ENCODE measurements around the gene MYOF.
"Not testable (repeated sequence)": the region's sequence is repeated elsewhere in the genome, so short reads cannot be mapped to it uniquely, and the experiment has no call there.

MYOF gene

DNA sequence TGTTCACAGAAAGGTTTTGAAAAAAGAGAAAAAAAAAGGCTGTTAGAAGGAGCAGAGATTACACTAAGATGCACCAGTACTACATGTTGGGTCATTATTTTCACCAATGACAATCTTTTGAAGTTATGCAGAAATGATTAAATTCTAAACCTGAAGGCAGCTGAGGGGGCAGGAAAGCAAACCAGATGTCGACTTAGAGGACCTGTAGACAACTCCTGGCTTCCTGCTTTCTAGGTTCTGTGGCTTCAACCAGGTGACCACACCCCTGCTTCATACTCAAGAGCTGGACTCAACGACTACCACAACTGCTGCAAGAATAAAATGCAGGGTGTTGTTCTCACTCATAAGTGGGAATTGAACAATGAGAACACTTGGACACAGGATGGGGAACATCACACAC lies 30.0 kb downstream of the MYOF start:
- DNase-seq (ENCODE audit: low read depth): no peak
- peaks cover 22% of the 10 kb centered on the region for H3K4me1 ChIP-seq (ENCODE audit: control insufficient read depth, insufficient read depth, low read length)
- no peak overlapping the region for H3K9ac ChIP-seq (ENCODE audit: low read length)
- no peaks in the 10 kb centered on the region for H3K27me3 ChIP-seq (replicated peaks; ENCODE audit: control insufficient read depth, insufficient read depth, low read length)
- H3K36me3 ChIP-seq (ENCODE audit: control insufficient read depth, insufficient read depth, low read length, severe bottlenecking): peaks cover 76% of the 10 kb centered on the region
- no peak overlapping the region for H3K4me3 ChIP-seq (ENCODE audit: low read length)
- no peaks in the 10 kb centered on the region for H3K9me3 ChIP-seq (ENCODE audit: control insufficient read depth, low read length)

- H3K9ac ChIP-seq (ENCODE audit: low read length): no peak overlapping the region
- H3K4me1 ChIP-seq (ENCODE audit: control insufficient read depth, insufficient read depth, low read length): peaks cover 15% of the 10 kb centered on the region
- H3K4me3 ChIP-seq (ENCODE audit: low read length): no peak overlapping the region
- H3K36me3 ChIP-seq (ENCODE audit: control insufficient read depth, insufficient read depth, low read length, severe bottlenecking): peaks cover 77% of the 10 kb centered on the region
- DNase-seq (ENCODE audit: low read depth): no peak
- no peaks in the 10 kb centered on the region for H3K27me3 ChIP-seq (replicated peaks; ENCODE audit: control insufficient read depth, insufficient read depth, low read length)
- H3K9me3 ChIP-seq (ENCODE audit: control insufficient read depth, low read length): no peaks in the 10 kb centered on the region
These were observed 30.7 kb downstream of the MYOF start for GRCh38 chr10:93451244-93451947.

- Histone ChIP-seq H3K4me3 (ENCODE audit: low read length) (no peak overlapping the region), H3K36me3 (ENCODE audit: control insufficient read depth, insufficient read depth, low read length, severe bottlenecking) (peaks cover 75% of the 10 kb centered on the region), H3K9me3 (ENCODE audit: control insufficient read depth, low read length) (no peaks in the 10 kb centered on the region), H3K27me3 (replicated peaks; ENCODE audit: control insufficient read depth, insufficient read depth, low read length) (no peaks in the 10 kb centered on the region), H3K9ac (ENCODE audit: low read length) (no peak overlapping the region), H3K4me1 (ENCODE audit: control insufficient read depth, insufficient read depth, low read length) (peaks cover 18% of the 10 kb centered on the region)
- no peak for DNase-seq (ENCODE audit: low read depth)
These were observed 34.2 kb downstream of the MYOF start for GRCh38 chr10:93447970-93448369.

GRCh38 chr10:93447019-93447418 lies 35.1 kb downstream of the MYOF start:
- Histone ChIP-seq H3K9me3 (ENCODE audit: control insufficient read depth, low read length) (no peaks in the 10 kb centered on the region), H3K9ac (ENCODE audit: low read length) (no peak overlapping the region), H3K4me1 (ENCODE audit: control insufficient read depth, insufficient read depth, low read length) (peaks cover 26% of the 10 kb centered on the region), H3K27me3 (replicated peaks; ENCODE audit: control insufficient read depth, insufficient read depth, low read length) (no peaks in the 10 kb centered on the region), H3K4me3 (ENCODE audit: low read length) (no peak overlapping the region), H3K36me3 (ENCODE audit: control insufficient read depth, insufficient read depth, low read length, severe bottlenecking) (peaks cover 74% of the 10 kb centered on the region)
- DNase-seq (ENCODE audit: low read depth): no peak

GRCh38 chr10:93445978-93446720 lies 36.0 kb downstream of the MYOF start:
- Histone ChIP-seq H3K4me1 (ENCODE audit: control insufficient read depth, insufficient read depth, low read length) (peaks cover 34% of the 10 kb centered on the region), H3K36me3 (ENCODE audit: control insufficient read depth, insufficient read depth, low read length, severe bottlenecking) (peaks cover 65% of the 10 kb centered on the region), H3K27me3 (replicated peaks; ENCODE audit: control insufficient read depth, insufficient read depth, low read length) (no peaks in the 10 kb centered on the region), H3K9me3 (ENCODE audit: control insufficient read depth, low read length) (no peaks in the 10 kb centered on the region), H3K4me3 (ENCODE audit: low read length) (no peak overlapping the region), H3K9ac (ENCODE audit: low read length) (peak overlapping the region; percentile 53)
- no peak for DNase-seq (ENCODE audit: low read depth)

DNA sequence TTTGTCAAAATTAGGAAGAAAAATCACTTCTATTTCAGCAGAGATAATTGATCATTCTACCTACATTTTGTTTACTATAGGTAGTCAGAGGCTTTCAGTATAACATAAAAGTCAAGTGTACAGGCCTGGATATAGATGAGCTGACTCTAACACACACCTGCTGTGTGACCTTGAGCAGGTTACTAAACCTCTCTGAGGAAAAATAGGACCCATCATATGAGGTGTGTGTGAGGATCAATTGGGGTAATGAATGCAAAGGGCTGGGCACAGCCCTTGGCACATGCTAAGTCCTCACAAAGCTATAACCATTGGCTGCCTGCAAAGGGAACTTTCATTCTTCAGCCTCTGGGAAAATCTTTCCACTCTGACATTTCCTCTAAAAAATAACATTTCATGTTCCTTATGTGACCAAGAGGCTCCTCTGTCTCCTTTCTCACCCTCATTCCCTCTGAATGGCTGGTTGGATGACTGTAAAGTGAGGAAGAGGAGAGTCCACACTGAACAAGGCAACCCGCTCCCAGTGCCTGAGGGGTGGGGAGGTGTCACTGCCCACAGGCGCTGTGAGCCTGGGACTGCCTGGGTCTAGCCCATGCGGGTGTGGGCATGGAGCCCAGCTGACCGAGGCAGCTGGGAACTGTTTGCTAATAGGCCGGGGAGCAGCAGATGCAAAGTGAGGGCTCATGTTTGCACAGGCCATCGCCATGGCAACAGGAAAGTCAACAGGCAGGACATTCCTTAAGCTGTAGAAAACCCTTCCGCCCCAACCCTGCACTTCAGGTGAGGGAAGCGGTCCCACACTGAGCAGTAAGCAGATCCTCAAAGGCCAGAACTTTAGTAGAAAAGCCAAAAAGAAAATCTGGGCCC lies 36.8 kb downstream of the MYOF start:
- peak; percentile 98 for DNase-seq (ENCODE audit: low read depth)
- Histone ChIP-seq H3K4me3 (ENCODE audit: low read length) (peak overlapping the region; percentile 22), H3K36me3 (ENCODE audit: control insufficient read depth, insufficient read depth, low read length, severe bottlenecking) (peaks cover 57% of the 10 kb centered on the region), H3K27me3 (replicated peaks; ENCODE audit: control insufficient read depth, insufficient read depth, low read length) (no peaks in the 10 kb centered on the region), H3K9me3 (ENCODE audit: control insufficient read depth, low read length) (no peaks in the 10 kb centered on the region), H3K4me1 (ENCODE audit: control insufficient read depth, insufficient read depth, low read length) (peaks cover 43% of the 10 kb centered on the region), H3K9ac (ENCODE audit: low read length) (peak overlapping the region; percentile 53)

DNA sequence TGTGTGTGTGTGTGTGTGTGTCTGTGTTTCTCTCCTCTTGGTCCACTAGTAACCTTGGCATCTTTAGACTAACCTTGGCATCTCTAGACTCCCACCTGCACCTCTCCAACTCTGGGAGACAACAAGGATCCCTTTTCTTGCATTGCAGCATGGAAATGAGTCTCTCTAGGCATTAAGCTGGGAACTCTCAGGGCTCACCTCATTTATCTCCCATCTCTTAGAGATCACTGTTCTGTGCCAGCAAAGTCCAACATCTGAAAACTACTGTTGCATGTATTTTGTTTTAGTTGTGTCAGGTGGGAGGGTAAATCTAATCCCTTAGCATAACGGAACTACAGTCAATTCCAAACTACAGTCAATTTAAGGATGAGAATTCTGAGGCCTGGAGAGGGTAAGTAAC lies 38.7 kb downstream of the MYOF start:
- Histone ChIP-seq H3K9ac (ENCODE audit: low read length) (no peak overlapping the region), H3K27me3 (replicated peaks; ENCODE audit: control insufficient read depth, insufficient read depth, low read length) (no peaks in the 10 kb centered on the region), H3K36me3 (ENCODE audit: control insufficient read depth, insufficient read depth, low read length, severe bottlenecking) (peaks cover 42% of the 10 kb centered on the region), H3K4me3 (ENCODE audit: low read length) (no peak overlapping the region), H3K9me3 (ENCODE audit: control insufficient read depth, low read length) (no peaks in the 10 kb centered on the region), H3K4me1 (ENCODE audit: control insufficient read depth, insufficient read depth, low read length) (peaks cover 50% of the 10 kb centered on the region)
- DNase-seq (ENCODE audit: low read depth): no peak

GRCh38 chr10:93442721-93443120 lies 39.4 kb downstream of the MYOF start:
- Histone ChIP-seq H3K36me3 (ENCODE audit: control insufficient read depth, insufficient read depth, low read length, severe bottlenecking) (peaks cover 35% of the 10 kb centered on the region), H3K9ac (ENCODE audit: low read length) (peak overlapping the region; percentile 32), H3K4me1 (ENCODE audit: control insufficient read depth, insufficient read depth, low read length) (peaks cover 57% of the 10 kb centered on the region)
- not testable (repeated sequence) for DNase-seq (ENCODE audit: low read depth); H3K27me3 ChIP-seq (replicated peaks; ENCODE audit: control insufficient read depth, insufficient read depth, low read length); H3K4me3 ChIP-seq (ENCODE audit: low read length); H3K9me3 ChIP-seq (ENCODE audit: control insufficient read depth, low read length)

- no peaks in the 10 kb centered on the region for H3K9me3 ChIP-seq (ENCODE audit: control insufficient read depth, low read length)
- H3K9ac ChIP-seq (ENCODE audit: low read length): peak overlapping the region; percentile 87
- no peaks in the 10 kb centered on the region for H3K27me3 ChIP-seq (replicated peaks; ENCODE audit: control insufficient read depth, insufficient read depth, low read length)
- peaks cover 20% of the 10 kb centered on the region for H3K36me3 ChIP-seq (ENCODE audit: control insufficient read depth, insufficient read depth, low read length, severe bottlenecking)
- DNase-seq (ENCODE audit: low read depth): peak; percentile 77
- H3K4me3 ChIP-seq (ENCODE audit: low read length): peak overlapping the region; percentile 57
- H3K4me1 ChIP-seq (ENCODE audit: control insufficient read depth, insufficient read depth, low read length): peaks cover 69% of the 10 kb centered on the region
These were observed 41.5 kb downstream of the MYOF start for GRCh38 chr10:93440591-93441091.

GRCh38 chr10:93438613-93439253 lies 43.4 kb downstream of the MYOF start:
- Histone ChIP-seq H3K4me3 (ENCODE audit: low read length) (no peak overlapping the region), H3K9me3 (ENCODE audit: control insufficient read depth, low read length) (no peaks in the 10 kb centered on the region), H3K4me1 (ENCODE audit: control insufficient read depth, insufficient read depth, low read length) (peaks cover 79% of the 10 kb centered on the region), H3K9ac (ENCODE audit: low read length) (peak overlapping the region; percentile 89), H3K27me3 (replicated peaks; ENCODE audit: control insufficient read depth, insufficient read depth, low read length) (no peaks in the 10 kb centered on the region), H3K36me3 (ENCODE audit: control insufficient read depth, insufficient read depth, low read length, severe bottlenecking) (peaks cover 7% of the 10 kb centered on the region)
- no peak for DNase-seq (ENCODE audit: low read depth)

Measured in adipocyte (in vitro differentiated cells).